HG03039 (cell line): ENCODE measurements around the gene IDI1.
"Not testable (repeated sequence)": the region's sequence is repeated elsewhere in the genome, so short reads cannot be mapped to it uniquely, and the experiment has no call there.

Experiments
- ATAC-seq: cut with Tn5 transposase; IDR thresholded peaks from one replicate; pipeline ENCODE4 v1.9.1; 2021; ENCODE audit warnings: mild to moderate bottlenecking, moderate library complexity; ENCODE audit not compliant: unreplicated experiment

IDI1 gene

GRCh38 chr10:1036341-1036791, 12.6 kb downstream of the IDI1 start:
- peak; percentile 83 for ATAC-seq

- ATAC-seq = no peak
Observed at GRCh38 chr10:1035201-1035600, 13.7 kb downstream of the IDI1 start.

GRCh38 chr10:1034758-1035157, 14.2 kb downstream of the IDI1 start:
- ATAC-seq = no peak

GRCh38 chr10:1033601-1034000, 15.3 kb downstream of the IDI1 start:
- ATAC-seq = no peak

GRCh38 chr10:1029838-1030237, 19.1 kb downstream of the IDI1 start:
- no peak for ATAC-seq

- ATAC-seq = no peak
Observed at GRCh38 chr10:1026578-1026977, 22.3 kb downstream of the IDI1 start.

GRCh38 chr10:1025683-1026082, 23.2 kb downstream of the IDI1 start, which contains the start of gene IDI2:
IDI2 (minus strand) TSS chr10:1025859; CDS start chr10:1024723, 1,136 bp downstream.
- no peak for ATAC-seq

GRCh38 chr10:1024103-1024502, 24.8 kb downstream of the IDI1 start:
- ATAC-seq = no peak

- no peak for ATAC-seq
Observed at GRCh38 chr10:1022413-1022812, 26.5 kb downstream of the IDI1 start.

- no peak for ATAC-seq
Observed at GRCh38 chr10:1020958-1021357, 28.0 kb downstream of the IDI1 start.

GRCh38 chr10:1020460-1020859, 28.5 kb downstream of the IDI1 start:
- ATAC-seq = no peak

GRCh38 chr10:1019362-1019761, 29.6 kb downstream of the IDI1 start:
- no peak for ATAC-seq

GRCh38 chr10:1015688-1016087, 33.2 kb downstream of the IDI1 start:
- ATAC-seq = no peak

GRCh38 chr10:1011696-1012095, 37.2 kb downstream of the IDI1 start:
- ATAC-seq = no peak

GRCh38 chr10:1010703-1011102, 38.2 kb downstream of the IDI1 start:
- ATAC-seq = no peak

- not testable (repeated sequence) for ATAC-seq
Observed at GRCh38 chr10:1009947-1010346, 39.0 kb downstream of the IDI1 start.

GRCh38 chr10:1009071-1009494, 39.8 kb downstream of the IDI1 start:
- no peak for ATAC-seq

GRCh38 chr10:1007583-1007982, 41.3 kb downstream of the IDI1 start:
- ATAC-seq = no peak

GRCh38 chr10:1006573-1006972, 42.3 kb downstream of the IDI1 start:
- ATAC-seq = no peak

GRCh38 chr10:1003884-1004670, 44.8 kb downstream of the IDI1 start:
- no peak for ATAC-seq

- no peak for ATAC-seq
Observed at GRCh38 chr10:1002425-1003006, 46.4 kb downstream of the IDI1 start.

- ATAC-seq = no peak
Observed at GRCh38 chr10:997266-998022, 51.5 kb downstream of the IDI1 start.
